HG02763 (cell line): Measurements from ENCODE around the gene COG4.
"Not testable (repeated sequence)": the region's sequence is repeated elsewhere in the genome, so short reads cannot be mapped to it uniquely, and the experiment has no call there.

Experiments
- ATAC-seq: cut with Tn5 transposase; IDR thresholded peaks from one replicate; pipeline ENCODE4 v1.9.1; 2021; ENCODE audit warnings: mild to moderate bottlenecking, moderate library complexity; ENCODE audit not compliant: unreplicated experiment

Gene COG4

GRCh38 chr16:70527315-70527996 is 4.1 kb upstream of the COG4 start:
- ATAC-seq = no peak

GRCh38 chr16:70526403-70526802 is 3.0 kb upstream of the COG4 start:
- no peak for ATAC-seq

GRCh38 chr16:70524399-70524825 is 1.1 kb upstream of the COG4 start:
- ATAC-seq = not testable (repeated sequence)

- peak; percentile 44 for ATAC-seq
These were observed 517 bp upstream of the COG4 start, which contains the start of gene SF3B3 for GRCh38 chr16:70523743-70524398. TSS of gene SF3B3 (plus strand) at chr16:70523816. CDS start at chr16:70526657, 2,841 bp downstream.

- no peak for ATAC-seq
These were observed 908 bp downstream of the COG4 start for GRCh38 chr16:70522216-70523075.

- ATAC-seq = no peak
These were observed 2.6 kb downstream of the COG4 start for GRCh38 chr16:70520612-70521297.

- no peak for ATAC-seq
These were observed 10.9 kb downstream of the COG4 start for GRCh38 chr16:70512456-70512855.

- no peak for ATAC-seq
These were observed 11.5 kb downstream of the COG4 start for GRCh38 chr16:70511833-70512232.

GRCh38 chr16:70510216-70510615 is 13.1 kb downstream of the COG4 start:
- no peak for ATAC-seq

GRCh38 chr16:70508752-70509151 is 14.6 kb downstream of the COG4 start:
- ATAC-seq = no peak

GRCh38 chr16:70496513-70496912 is 26.8 kb downstream of the COG4 start:
- ATAC-seq = no peak

- ATAC-seq = no peak
These were observed 27.8 kb downstream of the COG4 start for GRCh38 chr16:70495425-70496182.

- no peak for ATAC-seq
These were observed 28.6 kb downstream of the COG4 start for GRCh38 chr16:70494777-70495176.

GRCh38 chr16:70494202-70494770 is 29.1 kb downstream of the COG4 start:
- ATAC-seq = no peak

- ATAC-seq = no peak
These were observed 29.6 kb downstream of the COG4 start for GRCh38 chr16:70493802-70494201.

GRCh38 chr16:70490261-70490660 is 33.1 kb downstream of the COG4 start:
- ATAC-seq = no peak

GRCh38 chr16:70484867-70485266 is 38.5 kb downstream of the COG4 start:
- ATAC-seq = no peak

- ATAC-seq = no peak
These were observed 39.9 kb downstream of the COG4 start for GRCh38 chr16:70483426-70483825.

GRCh38 chr16:70482624-70483023 is 40.7 kb downstream of the COG4 start:
- ATAC-seq = no peak
